ENCODE measurements around the gene ACTN1.

The ACTN1 gene

DNA sequence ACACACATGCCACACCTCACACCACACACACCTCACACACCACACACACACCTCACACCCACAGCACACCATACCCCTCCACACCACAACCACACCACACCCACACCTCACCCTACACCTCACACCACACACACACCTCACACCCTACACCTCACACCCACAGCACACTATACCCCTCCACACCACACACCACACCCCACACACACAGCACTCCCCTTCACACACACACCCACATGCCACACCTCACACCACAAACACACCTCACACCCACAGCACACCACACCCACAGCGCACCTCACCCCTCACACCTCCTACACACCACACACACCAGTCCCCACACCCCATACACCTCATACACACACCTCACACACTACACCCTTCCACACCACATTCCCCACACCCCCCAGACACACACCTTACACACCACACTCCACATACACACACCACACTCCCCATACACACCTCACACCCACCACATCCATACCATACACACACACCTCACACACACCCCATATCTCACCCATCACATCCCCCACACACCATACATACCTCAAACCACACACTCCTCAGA, 80.0 kb downstream of the ACTN1 start:
- H3K36me3 ChIP-seq (ENCODE audit: control insufficient read depth in 2 of 2, insufficient read depth in 1 of 2, low read length in 2 of 2), result peaks cover 8 to 62% of the 10 kb centered on the region in 2 experiments; a peak in 2 of 3 replicates
- ChIA-PET CTCF (no interaction called here), POLR2A (no interaction called here)

DNA sequence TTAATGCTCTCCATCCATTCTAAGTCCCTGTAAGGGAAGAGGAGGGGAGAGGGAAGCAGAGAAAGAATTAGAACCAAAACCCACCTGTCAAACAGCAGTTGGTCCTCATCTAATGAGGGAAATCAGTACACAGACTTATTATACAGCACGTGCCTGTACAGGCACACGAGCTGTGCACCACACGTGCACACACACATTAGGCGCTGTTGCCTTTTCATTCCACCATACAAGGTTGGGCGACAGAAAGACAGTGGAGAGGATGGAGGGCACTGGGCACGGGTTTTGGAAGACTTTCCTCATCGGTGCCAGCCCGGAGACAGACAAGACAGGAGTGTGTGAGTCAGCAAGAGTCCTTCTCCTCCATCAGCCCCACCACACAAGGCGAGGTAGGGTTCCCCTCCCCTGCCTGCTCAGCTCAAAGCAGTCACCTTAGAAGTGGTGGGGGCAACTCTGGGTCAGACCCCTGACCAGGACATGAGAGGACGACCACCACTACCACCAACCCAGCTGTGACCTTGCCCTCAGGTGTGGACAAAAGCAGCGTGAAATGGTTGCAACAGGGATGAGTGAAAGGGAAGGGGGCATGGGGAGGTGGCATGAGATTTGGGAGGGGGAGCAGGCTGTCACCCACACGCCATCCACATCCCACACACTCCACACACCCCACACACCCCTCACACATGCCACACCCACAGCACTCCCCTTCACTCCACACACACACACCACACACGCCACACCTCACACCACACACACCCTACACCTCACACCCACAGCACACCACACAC, 80.7 kb downstream of the ACTN1 start:
- CTCF ChIA-PET, result interaction anchor here (0.7 kb wide), 1 partner anchor 40 kb away, joined by 4 read pairs; no protein-coding TSS in a partner anchor
- no peak overlapping the region for H3K27ac ChIP-seq (ENCODE audit: extremely low read depth, low read depth, low read length)
- TF ChIP-seq KLF9 (tag by site-specific recombination; IDR thresholded peaks at IDR 0.05; ENCODE audit: low read depth), result peak; percentile 64; the same call in 1 of the 2 replicates
- TF ChIP-seq ZFP41 (tag by site-specific recombination; IDR thresholded peaks at IDR 0.05; ENCODE audit: borderline replicate concordance), result no peak
- TF ChIP-seq KLF8 (tag by site-specific recombination; IDR thresholded peaks at IDR 0.05), result no peak

More for the DNA sequence above, 80.0 kb downstream of the ACTN1 start:
- no peak overlapping the region for H3K27ac ChIP-seq (ENCODE audit: extremely low read depth, low read depth, low read length)
- no peaks in the 10 kb centered on the region for H3K9me3 ChIP-seq (ENCODE audit: control insufficient read depth, insufficient read depth, low read depth, low read length)
- peak; percentile 98 for TF ChIP-seq EGR2 (tag by site-specific recombination; IDR thresholded peaks at IDR 0.05; ENCODE audit: low read depth)
- no peak for TF ChIP-seq ZNF654 (tag by site-specific recombination; IDR thresholded peaks at IDR 0.05; ENCODE audit: low read depth)
- TF ChIP-seq KLF9 (tag by site-specific recombination; IDR thresholded peaks at IDR 0.05; ENCODE audit: low read depth), result peak; percentile 36; the same call in 1 of the 2 replicates
- TF ChIP-seq, protein P1, sequence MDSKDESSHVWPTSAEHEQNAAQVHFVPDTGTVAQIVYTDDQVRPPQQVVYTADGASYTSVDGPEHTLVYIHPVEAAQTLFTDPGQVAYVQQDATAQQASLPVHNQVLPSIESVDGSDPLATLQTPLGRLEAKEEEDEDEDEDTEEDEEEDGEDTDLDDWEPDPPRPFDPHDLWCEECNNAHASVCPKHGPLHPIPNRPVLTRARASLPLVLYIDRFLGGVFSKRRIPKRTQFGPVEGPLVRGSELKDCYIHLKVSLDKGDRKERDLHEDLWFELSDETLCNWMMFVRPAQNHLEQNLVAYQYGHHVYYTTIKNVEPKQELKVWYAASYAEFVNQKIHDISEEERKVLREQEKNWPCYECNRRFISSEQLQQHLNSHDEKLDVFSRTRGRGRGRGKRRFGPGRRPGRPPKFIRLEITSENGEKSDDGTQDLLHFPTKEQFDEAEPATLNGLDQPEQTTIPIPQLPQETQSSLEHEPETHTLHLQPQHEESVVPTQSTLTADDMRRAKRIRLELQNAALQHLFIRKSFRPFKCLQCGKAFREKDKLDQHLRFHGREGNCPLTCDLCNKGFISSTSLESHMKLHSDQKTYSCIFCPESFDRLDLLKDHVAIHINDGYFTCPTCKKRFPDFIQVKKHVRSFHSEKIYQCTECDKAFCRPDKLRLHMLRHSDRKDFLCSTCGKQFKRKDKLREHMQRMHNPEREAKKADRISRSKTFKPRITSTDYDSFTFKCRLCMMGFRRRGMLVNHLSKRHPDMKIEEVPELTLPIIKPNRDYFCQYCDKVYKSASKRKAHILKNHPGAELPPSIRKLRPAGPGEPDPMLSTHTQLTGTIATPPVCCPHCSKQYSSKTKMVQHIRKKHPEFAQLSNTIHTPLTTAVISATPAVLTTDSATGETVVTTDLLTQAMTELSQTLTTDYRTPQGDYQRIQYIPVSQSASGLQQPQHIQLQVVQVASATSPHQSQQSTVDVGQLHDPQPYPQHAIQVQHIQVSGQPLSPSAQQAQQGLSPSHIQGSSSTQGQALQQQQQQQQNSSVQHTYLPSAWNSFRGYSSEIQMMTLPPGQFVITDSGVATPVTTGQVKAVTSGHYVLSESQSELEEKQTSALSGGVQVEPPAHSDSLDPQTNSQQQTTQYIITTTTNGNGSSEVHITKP (tag by site-specific recombination; IDR thresholded peaks at IDR 0.05), result no peak
- no peak for TF ChIP-seq ZNF354C (tag by site-specific recombination; IDR thresholded peaks at IDR 0.05; ENCODE audit: borderline replicate concordance, low read depth)
- TF ChIP-seq, protein P2, sequence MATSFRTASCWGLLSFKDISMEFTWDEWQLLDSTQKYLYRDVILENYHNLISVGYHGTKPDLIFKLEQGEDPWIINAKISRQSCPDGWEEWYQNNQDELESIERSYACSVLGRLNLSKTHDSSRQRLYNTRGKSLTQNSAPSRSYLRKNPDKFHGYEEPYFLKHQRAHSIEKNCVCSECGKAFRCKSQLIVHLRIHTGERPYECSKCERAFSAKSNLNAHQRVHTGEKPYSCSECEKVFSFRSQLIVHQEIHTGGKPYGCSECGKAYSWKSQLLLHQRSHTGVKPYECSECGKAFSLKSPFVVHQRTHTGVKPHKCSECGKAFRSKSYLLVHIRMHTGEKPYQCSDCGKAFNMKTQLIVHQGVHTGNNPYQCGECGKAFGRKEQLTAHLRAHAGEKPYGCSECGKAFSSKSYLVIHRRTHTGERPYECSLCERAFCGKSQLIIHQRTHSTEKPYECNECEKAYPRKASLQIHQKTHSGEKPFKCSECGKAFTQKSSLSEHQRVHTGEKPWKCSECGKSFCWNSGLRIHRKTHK (tag by site-specific recombination; IDR thresholded peaks at IDR 0.05), result no peak
- TF ChIP-seq KLF1 (tag by site-specific recombination; IDR thresholded peaks at IDR 0.05), result peak; percentile 98
- no peak for TF ChIP-seq ZNF777 (tag by site-specific recombination; IDR thresholded peaks at IDR 0.05; ENCODE audit: borderline replicate concordance)
- TF ChIP-seq, protein P3, sequence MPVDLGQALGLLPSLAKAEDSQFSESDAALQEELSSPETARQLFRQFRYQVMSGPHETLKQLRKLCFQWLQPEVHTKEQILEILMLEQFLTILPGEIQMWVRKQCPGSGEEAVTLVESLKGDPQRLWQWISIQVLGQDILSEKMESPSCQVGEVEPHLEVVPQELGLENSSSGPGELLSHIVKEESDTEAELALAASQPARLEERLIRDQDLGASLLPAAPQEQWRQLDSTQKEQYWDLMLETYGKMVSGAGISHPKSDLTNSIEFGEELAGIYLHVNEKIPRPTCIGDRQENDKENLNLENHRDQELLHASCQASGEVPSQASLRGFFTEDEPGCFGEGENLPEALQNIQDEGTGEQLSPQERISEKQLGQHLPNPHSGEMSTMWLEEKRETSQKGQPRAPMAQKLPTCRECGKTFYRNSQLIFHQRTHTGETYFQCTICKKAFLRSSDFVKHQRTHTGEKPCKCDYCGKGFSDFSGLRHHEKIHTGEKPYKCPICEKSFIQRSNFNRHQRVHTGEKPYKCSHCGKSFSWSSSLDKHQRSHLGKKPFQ (tag by site-specific recombination; IDR thresholded peaks at IDR 0.05), result peak; percentile 94
- TF ChIP-seq, protein P4, sequence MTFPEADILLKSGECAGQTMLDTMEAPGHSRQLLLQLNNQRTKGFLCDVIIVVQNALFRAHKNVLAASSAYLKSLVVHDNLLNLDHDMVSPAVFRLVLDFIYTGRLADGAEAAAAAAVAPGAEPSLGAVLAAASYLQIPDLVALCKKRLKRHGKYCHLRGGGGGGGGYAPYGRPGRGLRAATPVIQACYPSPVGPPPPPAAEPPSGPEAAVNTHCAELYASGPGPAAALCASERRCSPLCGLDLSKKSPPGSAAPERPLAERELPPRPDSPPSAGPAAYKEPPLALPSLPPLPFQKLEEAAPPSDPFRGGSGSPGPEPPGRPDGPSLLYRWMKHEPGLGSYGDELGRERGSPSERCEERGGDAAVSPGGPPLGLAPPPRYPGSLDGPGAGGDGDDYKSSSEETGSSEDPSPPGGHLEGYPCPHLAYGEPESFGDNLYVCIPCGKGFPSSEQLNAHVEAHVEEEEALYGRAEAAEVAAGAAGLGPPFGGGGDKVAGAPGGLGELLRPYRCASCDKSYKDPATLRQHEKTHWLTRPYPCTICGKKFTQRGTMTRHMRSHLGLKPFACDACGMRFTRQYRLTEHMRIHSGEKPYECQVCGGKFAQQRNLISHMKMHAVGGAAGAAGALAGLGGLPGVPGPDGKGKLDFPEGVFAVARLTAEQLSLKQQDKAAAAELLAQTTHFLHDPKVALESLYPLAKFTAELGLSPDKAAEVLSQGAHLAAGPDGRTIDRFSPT (tag by site-specific recombination; IDR thresholded peaks at IDR 0.05), result no peak
- TF ChIP-seq ZFHX2 (tag by site-specific recombination; conservative IDR thresholded peaks at IDR 0.05), result peak; percentile 99
- TF ChIP-seq KLF8 (tag by site-specific recombination; IDR thresholded peaks at IDR 0.05), result peak; percentile 29; the same call in 1 of the 2 replicates
- no peak overlapping the region for H3K4me3 ChIP-seq (ENCODE audit: low read depth, low read length)
- H3K4me1 ChIP-seq (ENCODE audit: control insufficient read depth, insufficient read depth, low read length), result no peaks in the 10 kb centered on the region

More for the DNA sequence above, 80.7 kb downstream of the ACTN1 start:
- H3K4me3 ChIP-seq (ENCODE audit: low read depth, low read length), result no peak overlapping the region
- peaks cover 8 to 61% of the 10 kb centered on the region in 2 experiments; a peak in 2 of 3 replicates for H3K36me3 ChIP-seq (ENCODE audit: control insufficient read depth in 2 of 2, insufficient read depth in 1 of 2, low read length in 2 of 2)
- no peaks in the 10 kb centered on the region for H3K4me1 ChIP-seq (ENCODE audit: control insufficient read depth, insufficient read depth, low read length)
- POLR2A ChIA-PET, result no interaction called here
- no peaks in the 10 kb centered on the region for H3K9me3 ChIP-seq (ENCODE audit: control insufficient read depth, insufficient read depth, low read depth, low read length)
